GM19324 (cell line): ENCODE data around the gene ADSS1.

Source experiments
- ATAC-seq: cut with Tn5 transposase; IDR thresholded peaks from one replicate; pipeline ENCODE4 v1.9.1; 2021; ENCODE audit warnings: mild to moderate bottlenecking, moderate library complexity; ENCODE audit not compliant: unreplicated experiment, low FRiP score

The ADSS1 gene

DNA sequence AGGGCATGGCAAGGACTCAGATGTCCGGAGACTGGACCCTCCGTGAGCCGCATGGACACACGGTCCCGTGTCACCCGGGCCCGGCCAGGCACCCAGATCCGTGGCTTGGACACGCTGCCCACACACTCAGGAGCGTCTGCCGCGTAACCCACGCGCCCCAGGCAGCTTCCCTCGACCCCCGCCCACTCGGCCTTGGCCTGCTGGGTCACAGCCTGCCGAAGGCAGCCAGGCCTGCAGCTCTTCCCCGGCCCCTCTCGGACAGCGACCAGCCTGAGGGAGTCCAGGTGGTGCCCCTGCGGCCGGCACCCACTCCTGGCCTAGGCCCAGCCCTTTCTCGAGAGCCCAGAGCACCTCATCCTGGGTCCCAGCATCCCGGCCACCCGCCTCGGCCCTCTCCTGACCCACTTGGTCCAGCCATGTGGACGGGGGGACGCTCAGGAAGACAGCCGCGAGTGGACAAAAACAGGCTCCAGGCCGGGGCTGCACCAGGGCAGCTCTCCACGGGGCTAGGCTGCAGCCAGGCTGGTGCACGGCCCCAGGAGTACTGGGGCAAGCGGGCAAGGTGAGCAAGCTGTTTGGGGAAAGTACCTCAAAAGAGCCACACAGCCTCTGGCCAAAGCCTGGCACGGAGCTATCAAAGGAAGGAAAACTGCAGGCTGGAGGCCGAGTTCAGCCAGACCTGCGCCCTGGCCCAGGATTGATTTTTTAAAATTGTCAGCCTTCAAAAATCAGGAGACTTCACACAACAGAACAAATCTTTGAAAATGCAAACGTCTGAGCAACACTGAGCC, 65.0 kb downstream of the ADSS1 start:
- no peak for ATAC-seq

DNA sequence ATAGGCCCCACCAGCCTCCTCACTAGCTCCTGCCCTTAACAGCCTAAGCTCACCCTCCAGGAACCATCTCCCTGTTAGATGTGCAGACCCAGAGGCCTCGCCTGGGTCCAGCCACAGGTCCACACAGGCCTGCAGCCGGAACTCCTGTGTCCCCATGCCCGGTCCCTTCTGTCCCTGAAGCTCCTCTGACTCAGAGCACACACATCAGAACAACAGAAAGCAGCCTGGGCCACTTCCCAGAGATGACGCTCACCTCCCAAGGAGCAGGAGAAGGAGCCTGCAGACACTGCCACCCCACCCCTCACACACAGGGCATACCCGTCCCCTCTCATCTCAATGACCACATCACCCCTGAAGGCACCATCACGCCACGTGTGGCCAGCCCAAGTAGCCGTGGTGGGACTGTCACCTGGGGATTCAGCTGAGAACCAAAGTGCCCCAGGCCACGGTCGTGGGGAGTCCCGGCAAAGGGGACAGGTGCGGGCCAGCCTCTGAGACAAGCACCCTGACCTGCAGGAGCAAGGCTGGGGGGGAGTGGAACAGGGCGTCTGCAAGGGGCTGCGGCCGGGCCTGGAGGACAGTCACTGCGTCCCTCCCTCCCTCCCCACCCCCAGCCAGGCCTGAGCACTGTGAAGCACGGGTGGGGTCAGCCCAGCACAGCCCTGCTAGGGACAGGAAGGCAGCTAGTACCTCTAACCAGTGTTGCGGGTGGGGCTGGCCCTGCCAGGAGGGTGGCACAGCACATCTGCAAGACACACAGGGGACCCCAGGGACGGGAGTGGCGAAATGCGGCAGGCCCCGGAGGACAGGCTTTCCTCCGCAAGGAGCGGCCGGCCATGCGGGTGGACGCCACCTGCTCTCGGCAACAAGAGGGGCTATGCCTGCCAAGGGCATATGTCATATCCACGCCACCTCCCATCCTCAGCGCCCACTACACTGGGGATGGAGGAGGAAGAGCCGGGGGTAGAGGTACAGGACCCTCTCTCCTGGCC, 66.0 kb downstream of the ADSS1 start:
- ATAC-seq = no peak

DNA sequence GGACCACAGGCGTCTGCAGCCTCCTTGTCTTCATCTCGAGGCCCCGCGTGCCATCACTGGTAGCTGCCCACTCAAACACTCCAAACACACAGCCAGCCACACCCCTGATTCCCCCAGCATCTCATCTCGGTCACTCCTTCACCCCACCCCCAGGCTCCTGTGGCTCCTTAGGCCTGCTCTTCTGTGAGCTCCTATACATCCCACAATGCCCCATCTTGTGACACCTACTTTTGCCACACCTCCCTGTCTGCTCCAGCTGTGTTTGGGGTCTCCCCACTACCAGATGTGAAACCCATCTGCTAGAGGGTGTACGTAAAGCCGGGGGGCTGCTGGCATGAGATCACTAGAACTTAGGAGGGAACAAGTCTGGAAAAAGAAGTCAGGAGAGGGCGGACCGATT, 67.4 kb downstream of the ADSS1 start:
- ATAC-seq = no peak

DNA sequence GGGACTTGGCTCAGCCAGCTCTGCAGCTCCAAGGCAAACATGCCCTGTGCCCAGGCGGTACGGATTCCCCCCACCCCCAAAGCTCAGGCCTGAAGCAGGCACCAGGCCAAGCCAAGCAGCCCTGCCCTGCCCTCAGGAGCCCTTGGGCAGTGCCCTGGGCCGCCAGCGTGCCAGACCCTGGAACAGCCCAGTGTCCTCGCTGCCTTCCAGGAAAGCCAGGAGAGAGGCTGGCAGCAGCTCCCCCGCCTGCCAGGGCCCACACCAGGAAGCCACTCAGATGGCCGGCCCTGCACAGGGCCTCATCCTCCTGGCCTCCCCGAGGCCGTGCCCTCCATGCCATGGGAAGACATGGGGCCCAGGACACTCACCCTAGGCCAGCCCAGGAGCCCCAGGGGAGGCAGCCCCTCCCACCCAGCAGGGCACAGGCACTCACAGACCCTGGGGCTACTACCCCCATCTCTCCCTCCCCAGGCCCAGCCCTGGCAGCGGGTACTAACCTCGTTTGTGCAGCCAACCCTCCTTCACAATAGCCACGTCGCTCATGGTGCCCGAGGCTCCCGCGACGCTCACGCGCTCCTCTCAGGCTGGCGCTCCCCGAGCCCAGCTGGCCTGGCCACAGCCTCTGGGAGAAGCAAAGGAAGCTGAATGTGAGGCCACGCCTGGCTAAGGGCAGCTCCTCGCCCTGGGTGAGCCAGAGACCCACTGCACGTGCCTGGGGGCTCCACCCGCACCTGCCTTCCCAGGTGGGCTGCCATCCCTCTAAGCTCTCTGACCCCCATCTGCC, 68.3 kb downstream of the ADSS1 start:
- no peak for ATAC-seq

DNA sequence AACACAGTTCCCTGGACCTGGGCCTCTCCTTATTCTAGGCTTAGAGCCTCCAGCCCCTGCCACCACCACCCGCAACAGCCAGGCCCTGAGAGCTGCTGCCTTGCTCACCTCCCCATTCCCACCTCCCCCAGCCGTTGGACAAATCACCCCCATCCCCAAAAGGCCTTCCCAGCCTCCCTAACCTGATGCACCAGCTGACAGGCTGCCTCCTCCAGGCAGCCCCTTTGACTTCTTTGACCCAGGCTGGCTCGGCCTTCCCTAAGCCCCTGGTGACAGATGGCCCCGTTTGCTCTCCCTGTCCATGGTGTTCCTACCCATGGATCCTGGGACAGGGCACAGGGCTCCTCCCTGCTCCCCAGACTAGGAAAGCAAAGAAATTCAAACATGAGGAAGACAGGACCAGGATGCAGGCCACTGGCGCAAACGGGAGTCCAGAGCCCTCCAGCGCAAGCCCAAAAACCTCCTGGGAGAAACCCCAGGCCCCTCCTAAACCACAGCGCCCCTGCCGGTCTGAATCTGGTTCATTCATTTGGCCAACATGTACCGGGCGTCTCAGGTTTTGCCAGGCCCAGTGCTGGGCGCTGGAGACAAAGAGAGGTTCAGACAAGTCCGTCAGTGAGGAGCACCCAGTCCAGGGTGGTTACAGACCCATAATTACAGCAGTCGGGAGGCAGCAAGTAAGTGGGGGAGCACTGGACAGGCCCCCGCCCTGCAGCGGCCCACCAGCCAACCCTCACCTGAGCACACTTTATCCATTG, 69.1 kb downstream of the ADSS1 start:
- no peak for ATAC-seq

DNA sequence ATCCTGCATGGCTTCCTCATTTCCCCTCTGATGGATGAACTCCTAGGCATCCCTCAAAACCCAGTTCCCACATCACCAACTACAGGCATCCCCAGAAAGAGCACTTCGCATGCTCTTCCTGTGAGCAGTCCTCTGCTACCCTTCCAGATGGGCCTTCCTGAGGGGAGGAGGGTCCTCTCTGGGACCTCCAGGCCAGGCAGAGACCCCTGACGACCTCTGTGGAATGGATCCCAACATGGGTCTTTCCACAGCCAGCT, 69.6 kb downstream of the ADSS1 start:
- no peak for ATAC-seq

DNA sequence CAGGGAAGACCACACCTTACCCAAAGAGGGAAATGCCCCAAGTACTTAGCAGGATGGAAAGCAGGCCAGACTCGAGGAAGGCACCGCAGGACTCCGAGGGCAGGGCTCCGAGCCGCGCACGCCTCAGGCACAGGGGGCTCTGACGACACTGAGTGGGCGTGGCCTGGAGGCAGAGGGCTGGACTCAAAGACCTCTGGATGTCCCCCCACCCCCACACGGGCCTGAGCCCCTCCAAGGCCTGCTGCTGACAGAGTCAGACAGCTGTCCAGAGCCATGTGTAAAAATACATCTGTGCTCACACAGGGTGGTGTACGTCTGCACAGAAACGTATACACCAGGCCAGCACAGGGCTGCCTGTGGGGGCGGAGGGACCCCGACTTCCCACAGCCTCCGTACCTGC, 70.1 kb downstream of the ADSS1 start:
- ATAC-seq = no peak

DNA sequence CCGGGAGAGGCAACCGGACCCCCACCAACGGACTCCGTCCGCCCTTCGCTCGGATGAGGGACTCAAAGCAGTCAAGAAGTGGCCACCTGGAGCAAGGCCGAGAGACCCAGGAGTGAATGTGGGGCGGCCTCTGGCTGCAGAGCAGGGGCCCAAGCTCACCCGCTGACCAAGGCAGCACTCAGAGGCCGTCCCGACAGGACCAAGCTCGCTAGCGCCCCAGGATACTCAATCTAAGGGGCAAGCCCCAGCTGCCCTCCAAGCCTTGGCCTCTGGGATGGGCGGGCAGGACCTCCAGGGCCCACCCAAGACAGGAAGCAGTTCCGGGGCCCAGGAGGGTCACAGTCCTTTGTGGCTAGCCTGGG, 70.6 kb downstream of the ADSS1 start:
- ATAC-seq = no peak

DNA sequence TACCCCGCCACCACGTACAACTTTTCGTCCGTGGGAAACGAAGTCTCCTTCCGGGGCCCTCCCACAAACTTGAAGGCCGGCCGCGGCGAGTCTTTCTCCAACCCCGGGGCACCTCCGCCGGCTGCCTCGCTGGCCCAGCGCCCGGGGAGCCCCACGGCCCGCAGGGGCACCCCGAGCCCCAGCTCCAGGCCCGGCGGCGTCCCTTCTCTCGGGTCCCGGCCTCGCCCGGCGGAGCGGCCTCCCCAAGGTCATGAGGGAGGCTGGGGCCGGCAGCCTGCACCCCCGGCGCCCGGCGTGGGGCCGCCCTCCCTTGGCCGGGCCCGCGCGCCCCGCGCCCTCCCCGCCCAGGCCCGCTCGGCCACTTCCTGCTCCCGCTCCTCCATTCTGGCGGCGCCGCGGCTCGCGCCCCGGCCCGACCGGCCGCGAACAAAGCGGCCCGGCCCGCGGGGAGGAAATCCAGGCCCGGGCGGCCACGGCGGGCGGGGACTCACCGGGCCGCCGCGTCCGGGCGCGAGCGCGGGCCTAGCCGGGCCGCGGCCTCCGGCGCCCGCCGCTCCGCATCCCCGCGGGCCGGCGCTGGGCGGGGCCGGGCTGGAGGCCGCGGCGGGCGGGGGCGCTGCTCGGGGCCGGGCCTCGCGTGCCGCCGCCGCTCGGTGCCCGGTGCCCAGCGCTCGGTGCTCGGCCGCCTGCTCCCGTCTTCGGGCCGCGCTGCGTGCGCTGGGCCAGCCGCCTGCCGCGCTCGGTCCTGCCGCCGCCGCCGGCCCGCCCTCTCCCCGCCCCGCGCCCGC, 71.2 kb downstream of the ADSS1 start, which contains the start of gene AKT1:
AKT1 (minus strand) TSS at position 756 of the 788 bp plus-strand sequence. CDS start 3,105 bp downstream, outside the sequence.
- ATAC-seq = peak; percentile 33

DNA sequence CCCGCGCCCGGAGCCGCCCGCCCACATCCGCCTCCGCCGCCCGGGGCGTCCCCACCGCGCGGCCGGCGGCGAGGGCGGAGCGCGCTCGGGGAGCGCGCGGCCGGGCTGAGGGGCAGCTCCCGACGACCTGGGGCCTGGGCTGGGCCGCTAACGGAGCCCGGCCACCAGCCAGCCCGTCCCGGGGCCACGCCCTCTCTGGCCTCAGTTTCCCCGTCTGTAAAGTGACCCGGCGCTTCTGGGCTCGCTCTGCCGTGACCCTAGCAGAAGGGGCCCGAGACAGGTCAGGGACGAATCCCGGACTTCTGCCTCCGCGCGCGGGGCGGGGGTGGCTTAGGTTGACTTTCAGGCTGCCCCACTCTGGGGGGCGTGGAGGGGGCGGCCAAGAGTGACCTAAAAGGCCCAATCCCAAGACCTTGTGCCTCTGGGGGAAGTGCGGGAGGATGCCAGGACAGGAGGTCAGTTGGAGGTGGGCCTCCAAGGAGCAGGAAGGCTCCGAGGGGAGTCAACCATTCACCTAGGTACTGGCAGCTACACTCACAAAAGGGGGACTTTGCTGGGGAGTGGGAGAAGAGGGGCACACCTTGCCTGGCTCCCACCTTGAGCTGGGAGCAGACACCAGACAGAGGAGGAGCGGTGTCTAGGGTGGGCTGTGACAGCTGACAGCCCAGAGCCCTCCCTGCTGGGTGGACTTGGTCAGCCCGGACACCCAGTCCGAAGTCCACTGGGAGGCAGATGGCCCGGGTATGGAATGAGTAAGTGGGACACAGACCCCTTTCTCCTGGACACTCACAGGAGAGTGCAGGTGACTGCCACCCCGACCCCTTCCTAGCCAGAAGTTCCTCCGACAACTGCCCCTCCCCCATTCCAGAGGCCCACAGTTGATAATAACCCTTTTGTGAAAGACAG, 72.0 kb downstream of the ADSS1 start:
- peak; percentile 44 for ATAC-seq

DNA sequence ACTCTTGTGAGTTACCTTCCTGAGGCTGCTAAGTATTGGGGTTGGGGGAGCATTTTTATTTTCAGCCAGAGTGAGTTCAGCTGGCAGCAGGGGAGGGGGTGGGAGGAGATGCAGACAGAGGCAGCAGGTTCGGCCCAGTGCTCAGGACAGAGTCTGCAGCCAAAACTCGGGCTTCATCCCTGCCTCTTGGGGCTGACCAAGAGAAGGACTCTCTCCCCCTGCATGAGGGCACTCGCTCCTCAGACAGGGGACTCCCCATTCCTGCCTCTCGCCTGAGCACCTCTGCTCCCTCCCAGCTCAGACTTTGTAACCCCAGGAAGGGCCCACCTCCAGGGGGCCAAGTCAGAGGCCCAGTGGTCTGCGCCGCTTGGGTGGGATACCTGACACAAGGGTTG, 72.7 kb downstream of the ADSS1 start:
- ATAC-seq = no peak
